GM20431 (cell line): ENCODE measurements around the gene HOXB8.

Experiments
- in situ Hi-C: fragments of 300-500 bp; cut with MseI, MboI; formaldehyde crosslinking; loops from one replicate; pipeline ENCODE4 v1.15.0; 2020; ENCODE audit warnings: low sequenced_read_pairs; ENCODE audit not compliant: unreplicated experiment

HOXB8 gene

DNA sequence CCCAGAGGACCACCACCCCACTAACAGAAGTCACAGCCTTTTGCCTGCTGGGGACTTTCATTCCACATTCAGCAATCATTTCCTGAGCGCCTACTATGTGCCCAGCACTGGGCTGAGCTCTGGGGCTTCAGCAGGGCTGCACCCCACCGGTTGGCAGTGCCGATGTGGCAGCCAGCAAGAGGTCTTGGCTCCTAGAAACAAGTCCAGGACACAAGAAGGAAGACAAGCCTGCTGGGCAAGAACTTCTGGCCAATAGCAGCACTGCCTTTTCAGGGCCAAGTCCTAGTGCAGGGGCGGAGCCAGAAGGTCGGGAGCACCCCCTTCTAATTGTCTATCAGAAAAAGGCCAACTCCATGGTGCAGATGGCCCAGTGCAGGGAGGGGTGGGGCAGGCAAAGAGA lies 24.0 kb upstream of the HOXB8 start:
- in situ Hi-C loops, result no loop called here

DNA sequence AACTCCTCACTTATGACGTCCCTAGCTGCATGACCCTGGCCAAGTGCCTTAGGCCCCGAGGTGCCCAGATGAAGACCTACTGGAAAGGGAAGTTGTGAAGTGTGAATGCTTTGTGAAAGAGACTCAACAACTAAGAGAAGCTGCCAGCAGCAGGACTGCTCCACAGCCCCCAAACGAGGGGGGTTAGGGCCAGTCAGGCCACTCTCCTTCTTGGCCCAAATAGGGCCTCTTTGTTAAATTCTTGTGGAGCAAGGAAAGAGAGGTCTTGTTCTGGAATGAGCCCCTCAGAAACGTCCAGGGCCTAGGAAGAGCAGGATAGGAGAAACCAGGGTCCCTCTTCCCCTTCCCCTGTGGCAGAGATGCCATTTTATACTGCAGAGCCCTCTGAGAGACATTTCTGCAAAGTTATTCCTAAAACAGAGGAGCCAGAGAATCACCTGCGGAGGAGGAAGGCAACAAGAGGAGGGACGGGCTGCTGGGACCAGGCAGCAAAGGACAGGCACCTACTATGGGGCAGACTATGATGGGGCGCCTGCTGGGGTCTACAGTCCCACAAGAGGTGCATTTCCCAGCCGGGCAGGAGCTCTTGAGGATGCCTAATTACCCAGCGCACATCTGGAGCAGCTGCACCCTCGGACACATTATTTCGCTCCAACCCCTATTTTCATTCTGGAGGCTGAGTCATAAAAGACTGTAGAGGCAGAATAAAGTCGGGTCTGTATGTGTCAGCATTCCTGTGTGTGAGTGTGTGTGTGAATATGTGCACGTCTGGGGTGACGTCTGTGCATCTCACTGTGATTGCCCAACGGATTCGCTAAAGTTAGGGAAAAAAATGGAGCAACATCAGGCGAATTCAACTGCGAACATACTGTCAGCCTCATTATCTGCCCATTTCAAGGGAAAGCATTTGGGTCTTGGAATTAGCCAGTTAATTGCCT lies 22.5 kb upstream of the HOXB8 start:
- in situ Hi-C loops, result no loop called here

DNA sequence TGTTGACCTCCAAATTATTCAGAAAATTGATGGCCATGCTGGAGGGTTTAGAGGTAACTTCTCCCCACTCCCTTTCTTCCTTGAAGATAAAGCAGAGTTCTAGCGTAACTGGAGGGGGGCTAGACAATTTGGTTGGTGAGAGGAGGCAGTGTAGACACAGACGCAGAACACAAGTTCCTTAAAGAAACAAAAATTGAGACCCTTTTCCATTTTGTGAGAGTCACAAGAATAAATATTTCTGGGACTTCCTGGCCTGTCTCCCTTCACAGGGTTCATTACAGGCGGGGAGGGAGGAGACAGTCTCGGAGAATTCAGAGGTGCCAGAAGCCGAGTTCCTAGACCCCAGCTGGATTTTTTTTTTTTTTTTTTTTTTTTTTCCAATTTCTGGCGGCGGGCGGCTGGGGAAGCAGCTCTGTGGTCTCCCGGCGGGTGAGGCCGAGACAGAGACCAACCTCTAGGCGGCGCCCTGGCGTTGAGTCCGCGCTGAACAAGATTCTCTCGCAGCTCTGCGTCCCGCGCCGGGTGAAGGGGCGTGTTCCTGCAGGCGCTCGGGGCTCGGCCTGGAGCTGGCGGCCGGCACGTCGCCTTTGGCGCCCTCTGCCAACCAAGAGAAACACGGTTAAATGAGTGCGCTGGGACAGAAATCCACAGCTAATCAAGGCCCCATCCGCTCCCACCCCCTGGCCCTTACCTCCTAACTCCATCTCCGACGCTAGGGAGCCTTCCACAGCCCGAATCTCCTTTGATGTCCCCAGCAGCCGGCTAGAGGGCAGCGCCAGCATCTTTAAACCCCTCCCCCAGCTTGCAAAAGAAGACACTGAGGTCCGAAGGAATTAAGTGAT lies 21.3 kb upstream of the HOXB8 start:
- in situ Hi-C loops, result no loop called here

DNA sequence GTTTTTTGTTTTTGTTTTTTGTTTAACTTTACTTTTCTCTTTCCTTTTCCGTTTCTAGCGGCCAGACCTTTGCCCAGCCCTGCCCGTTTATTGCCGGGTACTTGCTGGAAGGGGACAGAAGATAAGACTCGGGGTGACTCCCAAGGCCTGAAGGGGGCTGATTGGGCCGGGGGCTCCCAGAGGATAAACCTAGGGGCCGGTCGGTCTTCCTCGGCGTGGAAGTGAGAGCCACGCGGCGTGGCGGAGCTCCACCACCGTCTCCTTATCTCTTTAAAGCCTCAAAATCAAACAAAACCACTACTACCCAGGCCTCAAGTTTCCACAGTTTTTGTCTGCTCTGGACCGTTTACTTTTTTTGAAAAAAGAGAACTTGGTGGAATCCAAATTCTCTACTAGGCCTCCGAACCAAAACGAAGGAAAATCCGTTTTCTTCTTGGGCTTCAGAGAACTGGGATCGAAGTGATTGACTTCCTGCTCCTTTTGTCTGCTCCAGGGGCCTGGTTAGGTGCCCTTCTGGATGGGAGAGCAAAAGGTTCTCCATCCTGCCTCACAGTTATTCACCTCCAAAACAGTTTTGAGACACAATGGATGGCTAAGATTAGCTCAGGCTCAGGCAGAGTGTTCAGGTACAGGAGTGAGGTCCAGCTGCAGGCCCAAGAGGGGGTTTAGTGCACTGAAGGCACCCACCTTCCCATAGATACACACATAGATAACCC lies 19.6 kb upstream of the HOXB8 start:
- in situ Hi-C loops, result no loop called here

DNA sequence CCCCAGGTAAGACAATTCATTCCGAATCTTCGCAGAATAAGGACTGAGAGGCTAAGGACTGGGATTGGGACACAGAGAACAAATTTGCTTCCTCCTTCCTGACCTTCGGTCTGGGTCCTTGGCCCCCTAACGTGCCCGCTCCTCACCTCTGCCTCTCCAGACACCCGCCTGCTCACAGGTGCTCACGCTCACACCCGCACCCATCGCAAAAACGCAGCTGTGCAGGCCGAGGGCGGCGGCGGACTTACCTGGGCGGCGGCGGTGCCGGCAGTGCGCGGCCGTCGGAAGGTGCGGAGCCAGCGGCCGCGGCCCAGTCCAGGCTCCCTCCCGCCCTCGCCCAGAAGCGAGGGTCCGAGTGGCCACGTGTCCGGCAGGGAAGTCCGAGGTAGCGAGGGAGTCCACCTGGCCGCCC lies 18.2 kb upstream of the HOXB8 start:
- in situ Hi-C loops, result no loop called here

DNA sequence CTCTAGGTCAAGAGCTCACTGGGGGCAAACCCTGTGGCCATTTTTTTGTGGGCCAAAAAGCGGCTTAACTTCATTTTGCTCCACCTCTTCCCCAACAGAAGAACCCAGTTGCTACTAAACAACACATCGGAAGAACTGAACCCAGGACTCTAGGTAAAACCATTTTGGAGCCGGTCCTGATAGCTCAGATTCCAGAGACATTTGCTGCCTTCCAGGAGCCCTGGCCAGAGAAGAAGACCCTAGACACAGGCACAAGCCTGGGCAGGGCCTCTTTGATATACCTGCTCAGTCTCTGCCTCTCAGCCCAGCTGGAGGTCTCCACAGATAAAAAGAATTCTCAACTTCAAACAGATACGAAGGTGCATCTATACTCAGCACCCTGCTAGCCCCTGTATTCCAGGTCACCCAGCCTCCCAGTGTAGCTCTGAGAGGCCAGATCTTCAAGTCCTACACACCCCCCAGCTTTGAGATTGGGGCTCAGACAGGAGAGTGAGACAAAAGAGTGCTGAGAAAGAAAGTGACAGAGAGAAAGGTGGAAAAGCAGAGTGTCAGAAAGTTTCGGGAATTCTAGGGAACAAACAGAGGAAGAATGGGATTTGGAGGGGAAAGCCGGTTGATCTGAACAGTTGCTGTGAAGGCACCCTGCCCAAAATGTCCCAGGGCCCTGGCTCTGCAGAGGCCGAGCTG lies 17.6 kb upstream of the HOXB8 start:
- in situ Hi-C loops, result no loop called here

DNA sequence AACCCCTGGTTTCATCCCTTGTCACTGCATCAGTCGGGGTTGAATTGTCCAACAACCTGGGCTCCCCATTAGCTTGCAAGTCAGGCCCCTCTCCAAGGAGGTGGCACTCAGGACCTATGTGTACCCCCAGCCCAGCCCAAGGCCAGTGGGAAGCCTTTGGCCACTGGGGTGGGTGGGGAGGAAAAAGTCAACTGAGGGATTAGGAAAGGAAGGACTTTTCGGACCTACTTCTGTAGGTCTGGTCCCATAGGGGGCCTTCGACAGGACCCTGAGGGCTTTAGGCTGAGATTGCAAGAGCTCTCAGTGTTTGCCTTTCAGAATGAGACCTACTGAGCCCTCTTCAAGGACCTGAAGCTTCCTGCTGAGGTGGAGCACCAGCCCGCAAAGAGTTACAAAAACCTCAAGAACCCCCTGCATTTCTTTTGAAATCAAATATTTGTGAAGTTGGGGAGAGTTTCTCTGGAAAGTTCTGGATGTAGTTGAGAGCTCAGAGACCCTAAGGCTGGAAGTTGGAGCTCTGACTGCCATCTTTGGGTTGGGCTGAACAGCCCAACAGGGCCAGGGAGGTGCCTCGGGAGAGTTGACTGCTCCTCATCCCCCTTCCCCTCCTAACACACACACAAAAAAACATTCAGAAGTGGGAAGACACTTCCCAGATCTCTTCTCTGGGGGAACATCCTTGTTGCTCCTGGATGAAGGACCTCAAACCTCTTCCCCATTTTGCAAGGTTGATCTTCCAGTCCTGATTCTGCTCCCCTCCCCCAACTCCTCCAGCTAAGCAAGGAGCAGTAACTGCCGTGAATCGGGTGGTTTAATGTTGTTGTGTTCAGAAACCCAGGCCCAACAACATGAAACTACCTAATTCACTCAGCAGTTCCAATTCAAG lies 16.8 kb upstream of the HOXB8 start:
- in situ Hi-C loops, result no loop called here

DNA sequence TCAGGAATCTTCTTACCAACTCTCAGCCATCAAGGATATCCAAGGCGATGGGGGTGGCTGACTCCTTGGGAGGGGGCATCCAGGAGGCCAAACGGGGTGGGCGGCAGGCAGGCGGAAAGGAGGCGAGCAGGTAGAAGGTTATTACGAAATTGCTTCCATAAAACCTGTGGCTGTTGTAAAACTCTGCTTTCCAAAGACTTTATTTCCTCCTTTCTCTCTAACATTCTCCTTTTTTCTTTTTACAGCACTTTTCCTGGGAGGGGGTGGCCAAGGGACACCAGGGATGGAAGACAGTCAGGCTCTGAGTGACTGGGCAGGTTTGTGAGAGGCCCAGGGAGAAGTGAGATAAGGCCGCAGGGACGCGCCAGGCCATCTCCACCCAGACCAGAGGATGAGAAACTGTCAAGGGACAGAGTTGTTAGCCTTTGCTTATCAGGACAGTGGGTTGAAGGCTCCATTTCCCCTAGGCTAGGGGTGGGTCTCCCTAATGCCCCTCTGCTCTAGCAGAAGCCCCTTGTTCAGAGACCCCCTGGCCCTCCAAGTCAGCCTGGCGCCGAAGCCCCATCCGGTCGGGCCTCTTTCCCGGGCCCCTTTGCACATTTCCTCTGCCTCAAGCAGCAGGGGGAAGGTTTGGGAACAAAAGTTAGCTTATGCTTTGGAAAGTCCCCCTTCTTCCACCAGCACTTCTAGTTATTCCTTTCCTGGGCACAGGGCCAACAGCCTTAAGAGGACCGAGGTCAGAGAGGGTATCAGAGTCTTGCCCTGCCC lies 16.0 kb upstream of the HOXB8 start:
- in situ Hi-C loops, result no loop called here

DNA sequence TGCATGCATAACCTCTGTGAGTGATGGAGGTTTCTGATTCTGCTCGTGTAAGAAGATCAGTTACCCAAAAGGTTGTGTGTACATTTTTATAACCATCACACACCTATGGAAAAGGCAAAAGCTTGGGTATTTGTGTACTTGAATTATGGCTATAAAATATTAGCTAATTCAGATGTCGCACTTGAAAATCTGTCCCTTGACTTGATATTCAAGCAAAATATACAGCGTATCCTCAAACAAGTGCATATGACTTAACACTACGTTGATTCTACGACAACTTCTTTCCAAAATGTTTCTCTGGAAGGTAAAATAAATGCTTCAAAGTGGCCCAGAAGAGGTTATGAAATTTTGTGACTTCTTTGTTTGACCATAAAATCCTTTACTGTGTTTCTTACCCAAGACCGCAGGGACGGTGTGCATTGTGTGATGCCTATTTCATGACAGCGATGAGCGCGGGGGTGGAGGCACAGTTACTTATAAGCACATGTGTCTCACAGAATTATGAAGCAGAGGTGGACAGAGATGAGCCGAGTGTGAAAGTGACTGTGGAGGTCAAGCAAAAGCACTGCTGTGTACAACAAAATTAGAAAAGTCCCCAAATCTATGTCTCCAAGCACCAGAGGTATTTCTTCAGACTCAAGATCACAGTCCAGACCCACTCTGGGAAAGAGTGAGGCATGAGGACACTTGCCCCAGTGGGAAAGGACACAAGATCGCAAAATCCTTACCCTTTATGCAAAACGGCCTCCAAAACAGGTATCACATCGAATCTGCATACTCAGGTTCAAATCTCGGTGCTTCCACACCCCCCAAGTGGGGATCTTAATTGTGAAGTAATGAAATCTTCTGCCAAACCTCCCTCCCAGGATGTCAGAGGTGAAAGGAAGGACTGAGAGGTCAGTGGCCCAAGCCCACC lies 15.2 kb upstream of the HOXB8 start:
- in situ Hi-C loops, result no loop called here

DNA sequence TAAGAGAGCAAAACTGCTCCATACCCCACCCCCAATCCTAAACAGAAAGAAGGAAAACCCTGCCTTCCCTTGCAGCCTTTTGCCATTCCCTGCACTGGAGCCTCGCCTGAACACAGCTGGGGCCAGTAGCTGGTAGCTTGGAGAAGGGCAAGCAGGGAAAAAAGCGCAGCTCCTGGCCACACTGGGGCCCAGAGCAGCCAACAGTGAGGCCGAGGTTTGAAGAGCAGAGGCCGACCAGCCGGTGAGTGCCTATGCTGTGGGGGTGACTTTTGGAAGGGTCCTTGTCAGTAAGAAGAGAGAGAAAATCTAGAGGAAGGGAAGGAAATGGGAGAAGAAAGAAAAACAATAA lies 14.3 kb upstream of the HOXB8 start:
- in situ Hi-C loops, result no loop called here

DNA sequence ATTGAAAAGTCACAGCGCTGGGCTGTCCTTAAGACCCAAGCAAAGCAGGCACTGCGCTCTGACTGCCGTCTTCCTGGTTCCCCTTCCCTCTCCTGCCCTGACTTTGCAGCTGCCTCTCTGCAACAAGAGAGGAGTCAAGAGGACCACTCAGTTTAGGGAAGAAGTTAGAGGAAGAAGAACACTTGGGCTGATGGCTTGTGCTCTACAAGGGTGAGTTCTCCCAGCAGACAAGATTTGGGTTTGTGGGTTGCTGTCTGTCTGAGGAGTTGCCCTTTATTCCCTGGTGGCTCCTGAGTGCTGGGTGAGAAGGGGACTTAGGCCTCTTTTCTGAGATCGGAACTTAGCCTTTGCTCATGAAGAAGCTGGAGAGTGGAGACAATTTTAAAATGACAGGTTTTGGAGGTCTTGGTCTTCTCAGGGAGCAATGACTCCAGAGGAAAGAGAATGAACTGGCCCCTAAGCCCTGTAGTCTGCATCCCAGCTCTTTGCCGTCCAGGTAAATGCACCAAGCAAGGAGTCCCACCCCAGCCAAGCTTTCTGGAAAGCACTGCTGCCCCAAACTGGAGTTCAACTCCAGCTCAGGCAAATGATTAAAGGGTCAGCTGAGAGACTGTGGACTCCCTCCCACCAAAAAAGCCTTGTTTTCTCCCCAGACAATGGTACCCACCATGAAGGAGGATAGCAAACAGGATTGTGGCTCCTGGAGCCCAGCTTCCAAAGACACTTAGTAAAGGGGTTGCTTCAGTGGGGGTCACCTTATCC lies 13.7 kb upstream of the HOXB8 start:
- in situ Hi-C loops, result no loop called here

DNA sequence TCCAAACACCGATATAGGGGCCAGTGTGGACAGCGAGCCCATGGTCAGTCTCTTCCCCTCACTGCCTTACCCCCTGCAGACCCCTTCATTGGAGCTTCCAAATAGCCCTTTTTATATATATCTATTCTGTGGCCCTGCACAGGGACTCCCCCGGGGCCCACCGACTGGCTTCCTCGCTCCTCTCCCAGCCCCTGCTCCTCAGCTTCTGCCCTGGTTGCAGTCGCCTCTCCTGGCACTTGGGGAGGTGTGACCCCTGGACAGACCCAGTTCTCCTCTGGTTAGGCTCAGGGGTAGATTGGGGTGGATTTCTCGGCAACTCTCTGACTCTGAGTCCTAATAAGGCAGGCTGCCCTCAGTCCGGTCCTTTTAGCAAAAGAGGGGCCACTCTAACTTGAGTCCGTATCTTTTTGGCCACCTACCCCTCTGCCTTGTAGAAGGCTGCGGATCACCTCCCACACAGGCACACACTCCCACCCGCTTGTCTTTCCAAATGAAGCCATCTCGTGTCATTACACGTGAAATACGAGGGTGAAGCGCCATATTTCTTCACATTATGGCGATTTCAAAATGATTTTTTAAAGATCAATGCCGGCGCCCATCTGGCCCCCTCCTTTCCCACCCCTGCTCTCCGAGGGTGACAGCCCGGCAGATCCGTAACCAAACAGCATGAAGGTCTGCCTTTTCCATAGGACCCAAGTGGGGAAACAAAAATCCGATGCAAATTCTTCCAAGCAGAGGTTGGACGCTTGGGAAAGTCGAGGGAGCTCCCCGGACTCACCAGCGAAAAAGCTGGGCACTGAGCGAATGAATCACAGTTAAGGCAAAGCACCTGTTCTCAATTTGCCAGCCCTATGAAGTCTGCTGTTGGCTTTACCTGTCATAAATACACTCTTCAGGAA lies 12.8 kb upstream of the HOXB8 start:
- in situ Hi-C loops, result no loop called here

DNA sequence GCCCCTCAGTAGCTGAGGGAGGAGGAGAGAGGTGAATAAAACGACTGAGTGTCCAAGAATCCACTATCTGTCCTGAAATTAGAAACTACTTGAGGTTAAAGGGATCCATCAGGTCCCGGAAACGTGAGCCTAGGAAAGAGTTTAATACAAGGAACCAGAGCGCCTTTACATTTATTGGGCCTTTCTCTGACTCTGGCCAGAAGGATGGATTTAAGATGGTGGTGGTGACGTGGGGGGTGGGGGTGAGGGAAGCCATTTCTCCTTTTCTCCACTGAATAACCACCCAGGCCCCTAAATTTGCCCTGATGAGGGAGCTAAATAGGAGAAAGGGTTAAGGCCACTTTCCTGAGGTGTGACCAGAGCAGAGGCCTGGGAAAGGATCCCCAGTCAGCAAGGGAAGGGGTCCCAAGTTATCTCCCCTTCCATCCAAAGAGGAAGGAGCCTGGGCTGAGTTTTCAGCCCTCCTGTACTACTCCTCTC lies 12.1 kb upstream of the HOXB8 start:
- in situ Hi-C loops, result no loop called here

DNA sequence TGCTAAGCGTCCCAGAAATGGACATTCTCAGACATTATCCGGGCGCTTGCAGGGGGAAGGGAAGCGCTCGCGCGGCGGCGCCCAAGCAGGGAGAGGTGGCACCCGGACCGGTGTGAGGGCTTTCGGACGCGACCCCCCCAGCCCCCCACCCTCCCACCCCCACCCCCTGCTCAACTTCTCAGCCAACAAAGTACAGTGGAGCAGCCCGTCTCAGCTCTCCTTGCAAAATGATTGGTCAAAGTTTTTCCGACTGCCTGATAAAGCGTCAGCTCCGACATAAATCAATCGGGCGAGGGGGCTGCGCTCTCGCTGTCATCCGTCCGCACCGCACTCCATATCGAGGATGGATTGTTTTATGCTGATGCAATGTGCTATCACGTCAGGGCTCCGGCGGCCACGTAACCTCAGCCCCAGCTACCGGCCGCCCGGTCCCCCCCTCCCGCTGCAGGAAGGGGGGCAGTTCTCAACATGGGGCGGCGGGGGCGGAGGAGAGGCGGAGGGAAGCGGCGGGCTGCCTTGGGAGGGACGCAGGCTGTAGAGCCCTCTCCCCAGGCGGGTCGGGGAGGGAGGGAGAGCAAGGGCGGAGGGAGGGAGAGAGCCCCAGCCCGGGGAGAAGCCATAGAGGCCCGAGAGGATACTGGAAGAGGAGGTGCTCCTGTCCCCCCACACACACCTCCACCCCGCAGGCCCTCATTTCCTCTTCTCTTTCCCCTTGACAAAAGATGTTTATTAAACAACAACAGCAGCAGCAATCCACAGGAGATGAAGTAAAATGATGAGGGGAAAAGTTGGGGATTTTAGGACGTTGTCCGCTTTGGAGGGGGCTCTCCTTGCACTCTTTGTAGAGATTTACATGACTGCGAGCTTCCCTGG lies 11.4 kb upstream of the HOXB8 start, which contains the start of gene HOXB9:
TSS of gene HOXB9 (minus strand) at position 114 of the 873 bp plus-strand sequence. CDS start at position 25, 89 bp downstream.
- in situ Hi-C loops, result no loop called here
